ENCODE results near the gene TEDC2. TPM values are rescaled to one million over a fixed set of nuclear protein-coding genes. Genes with fewer than 3 reads are reported as not detected.
"Not testable (repeated sequence)": the region's sequence is repeated elsewhere in the genome, so short reads cannot be mapped to it uniquely, and the experiment has no call there.

The TEDC2 gene
- total RNA-seq, 1 experiment from 2014 or later, result 22.6 TPM

DNA sequence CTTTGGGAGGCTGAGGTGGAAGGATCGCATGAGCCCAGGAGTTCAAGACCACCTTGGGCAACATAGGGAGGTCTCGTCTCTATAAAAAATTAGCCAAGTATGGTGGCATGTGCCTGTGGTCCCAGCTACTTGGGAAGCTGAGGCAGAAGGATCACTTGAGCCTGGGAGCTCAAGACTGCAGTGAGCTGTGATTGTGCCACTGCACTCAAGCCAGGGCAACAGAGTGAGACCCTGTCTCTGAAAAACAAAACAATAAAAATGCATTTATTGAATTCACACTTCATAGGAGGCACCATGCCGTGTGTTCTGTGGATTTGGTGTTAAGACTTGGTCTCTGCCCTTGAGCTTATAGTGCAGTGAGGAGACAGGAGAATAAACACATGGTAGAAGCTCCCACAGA is 17.4 kb downstream of the TEDC2 start:
- DNase-seq (ENCODE audit: low read depth), result no peak

DNA sequence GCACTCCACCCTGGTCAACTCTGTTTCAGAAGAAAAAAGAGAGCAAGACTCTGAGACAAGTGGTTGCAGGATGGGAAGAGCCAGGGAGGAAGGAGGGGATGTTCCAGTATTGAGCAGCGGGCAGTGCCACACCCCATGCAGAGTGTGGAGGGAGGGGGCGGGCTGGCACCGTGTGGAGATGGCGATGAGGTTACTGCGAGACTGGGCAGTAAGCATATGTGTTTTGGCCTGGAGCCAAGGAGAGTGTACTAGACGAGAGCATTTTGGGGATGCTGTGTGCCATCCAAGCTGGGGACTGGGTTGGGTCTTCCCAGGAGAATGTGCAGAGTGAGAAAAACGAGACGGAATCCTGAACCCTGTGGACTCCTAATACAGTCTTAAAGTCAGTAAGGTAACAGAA is 18.4 kb downstream of the TEDC2 start:
- DNase-seq (ENCODE audit: low read depth), result no peak

DNA sequence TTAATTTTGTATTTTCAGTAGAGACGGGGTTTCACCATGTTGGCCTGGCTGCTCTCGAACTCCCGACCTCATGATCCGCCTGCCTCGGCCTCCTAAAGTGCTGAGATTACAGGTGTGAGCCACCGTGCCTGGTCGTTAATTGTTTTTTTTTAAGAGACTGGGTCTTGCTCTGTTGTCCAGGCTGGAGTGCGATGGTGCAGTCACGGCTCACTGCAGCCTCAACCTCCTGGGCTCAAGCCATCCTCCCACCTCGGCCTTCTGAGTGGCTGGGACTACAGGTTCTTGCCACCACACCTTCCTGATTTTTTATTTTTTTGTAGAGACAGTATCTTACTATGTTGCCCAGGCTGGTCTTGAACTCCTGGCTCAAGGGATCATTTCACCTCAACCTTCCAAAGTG is 20.1 kb downstream of the TEDC2 start:
- not testable (repeated sequence) for DNase-seq (ENCODE audit: low read depth)

DNA sequence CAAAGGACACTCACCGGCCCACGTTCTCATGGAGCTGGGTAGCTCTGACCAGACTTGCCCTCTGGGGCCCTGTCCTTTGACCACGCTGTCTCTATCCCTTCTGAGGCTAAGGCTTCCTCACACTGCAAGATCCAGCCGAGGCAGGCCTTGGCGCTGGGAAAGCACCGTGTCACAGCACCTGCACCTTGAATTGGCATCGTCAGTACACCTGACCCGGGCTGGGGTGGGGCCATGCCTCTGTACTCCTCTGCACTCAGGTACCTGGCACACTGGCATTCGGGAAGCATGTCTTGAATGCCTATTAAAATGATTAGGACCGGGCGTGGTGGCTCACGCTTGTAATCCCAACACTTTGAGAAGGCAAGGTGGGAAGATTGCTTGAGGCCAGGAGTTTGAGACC is 21.0 kb downstream of the TEDC2 start:
- DNase-seq (ENCODE audit: low read depth), result no peak

DNA sequence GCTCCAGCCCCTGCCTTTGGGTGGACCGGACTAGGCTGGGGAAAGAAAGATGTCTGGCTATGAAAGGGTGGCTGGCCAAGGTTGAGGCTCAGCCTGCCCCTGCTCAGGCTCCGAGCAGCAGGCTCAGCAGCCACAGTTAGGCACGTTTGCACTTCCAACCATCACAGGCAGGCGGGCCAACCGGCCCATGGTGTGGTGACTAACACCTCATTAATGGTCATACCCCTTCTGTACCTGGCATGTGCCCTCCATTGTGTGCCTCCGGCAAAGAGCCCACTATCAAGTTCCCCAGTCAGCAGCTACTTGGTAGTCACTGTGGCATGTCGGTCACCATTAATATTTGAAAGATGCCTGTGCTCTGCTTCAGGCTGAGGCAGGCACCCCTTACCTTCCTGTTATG is 21.8 kb downstream of the TEDC2 start:
- no peak for DNase-seq (ENCODE audit: low read depth)

DNA sequence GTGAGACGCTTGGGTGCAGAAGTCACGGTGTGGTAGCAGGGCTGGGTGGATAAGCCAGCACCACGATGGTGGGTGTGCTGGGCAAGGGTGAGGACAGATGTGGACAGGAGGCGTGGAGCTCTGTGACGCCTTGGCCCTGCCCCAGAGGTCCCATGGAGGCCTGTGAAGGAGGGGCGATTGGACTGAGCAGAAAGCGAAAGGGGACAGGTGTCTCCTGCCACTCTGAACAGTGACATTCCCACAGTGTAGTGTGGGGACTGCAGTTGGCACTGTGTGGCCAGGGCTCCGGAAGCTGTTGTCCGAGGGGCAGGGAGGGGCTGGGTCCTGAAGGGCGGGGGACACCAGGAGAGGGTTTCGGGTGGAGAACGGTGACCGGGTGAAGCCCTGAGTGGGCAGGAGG is 22.3 kb downstream of the TEDC2 start:
- no peak for DNase-seq (ENCODE audit: low read depth)

DNA sequence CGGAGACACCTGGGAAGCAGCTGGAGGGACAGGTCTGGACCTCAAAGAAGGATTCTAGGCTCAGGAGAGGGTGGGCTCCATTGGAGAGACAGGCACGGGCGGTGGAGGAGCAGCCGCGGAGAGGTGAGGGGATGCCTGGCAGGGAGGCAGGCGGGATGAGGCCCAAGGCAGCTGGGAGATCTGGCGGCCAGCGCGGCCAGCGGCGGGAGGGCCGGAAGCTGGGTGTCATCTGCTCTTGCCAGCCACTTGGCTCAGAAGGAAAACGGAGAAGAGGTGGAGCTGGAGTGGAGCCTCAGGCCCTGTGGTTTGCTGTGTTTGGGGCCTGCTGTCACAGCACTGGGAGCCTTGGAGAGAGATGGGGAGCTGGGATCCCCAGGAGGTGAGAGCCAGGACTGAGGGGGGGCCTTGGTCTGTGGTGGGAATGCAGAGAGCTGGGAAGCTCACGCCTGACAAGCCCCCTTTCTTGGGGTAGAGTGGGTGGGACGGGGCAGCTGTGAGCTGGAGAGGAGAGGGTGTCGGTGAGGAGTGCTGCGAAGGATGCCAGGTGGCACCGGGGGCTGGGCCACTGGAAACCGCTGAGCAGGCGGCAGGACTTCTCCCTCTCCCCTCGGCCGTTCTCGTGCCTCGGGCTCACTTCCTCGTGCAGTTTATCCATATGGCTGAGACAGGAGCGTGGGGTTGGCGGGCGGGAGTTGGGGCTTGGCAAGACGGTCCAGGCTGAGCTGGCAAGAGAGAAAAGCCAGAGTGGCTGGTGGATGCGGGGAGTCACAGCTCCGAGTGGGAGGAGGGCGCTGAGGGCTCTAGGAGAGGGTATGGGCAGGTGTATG is 23.0 kb downstream of the TEDC2 start:
- peak; percentile 34 for DNase-seq (ENCODE audit: low read depth)

DNA sequence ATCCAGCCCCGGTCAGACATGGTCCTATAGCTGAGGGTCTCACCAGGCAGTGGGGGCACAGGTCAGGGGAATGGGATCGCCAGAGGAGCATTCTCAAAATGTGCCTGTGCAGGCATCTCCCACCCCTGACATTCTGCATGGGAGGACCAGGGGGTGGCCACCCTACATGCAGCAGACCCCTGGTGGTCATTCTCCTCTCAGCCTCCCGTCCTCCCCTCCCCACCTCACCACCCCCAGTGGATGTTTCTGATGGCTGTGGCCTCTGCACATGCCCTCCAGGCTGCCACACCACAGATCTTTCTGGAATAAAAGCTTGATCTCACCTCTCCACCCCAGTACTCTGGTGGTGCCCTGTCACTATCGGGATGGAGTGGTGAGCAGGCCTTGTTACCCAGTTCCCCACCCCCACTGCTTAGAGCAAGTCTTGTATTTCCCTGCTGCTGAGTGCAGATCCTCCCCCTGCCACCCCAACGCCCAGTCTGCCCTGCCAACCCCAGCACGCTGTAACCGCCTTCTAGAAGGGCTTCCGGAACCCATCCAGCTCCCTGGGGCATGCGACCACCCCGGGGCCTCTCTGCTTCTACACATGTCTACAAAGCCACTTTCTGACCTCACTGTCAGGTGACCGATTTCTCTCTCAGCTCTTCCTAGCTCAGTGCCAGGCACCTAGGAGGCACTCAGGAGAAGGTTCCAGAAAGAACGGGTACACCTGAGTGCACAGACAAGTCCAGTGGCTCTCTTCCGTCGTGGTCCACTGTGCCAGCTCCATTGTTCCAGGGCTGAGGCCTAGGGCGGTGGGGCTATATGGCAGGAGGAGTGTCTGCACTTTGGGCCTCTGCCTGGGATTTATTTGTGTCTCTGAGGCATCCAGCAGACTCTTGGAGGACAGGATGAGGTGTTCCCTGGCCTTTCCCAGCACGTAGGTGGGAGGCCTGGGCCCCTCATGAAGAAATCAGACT is 24.3 kb downstream of the TEDC2 start:
- DNase-seq (ENCODE audit: low read depth), result no peak

DNA sequence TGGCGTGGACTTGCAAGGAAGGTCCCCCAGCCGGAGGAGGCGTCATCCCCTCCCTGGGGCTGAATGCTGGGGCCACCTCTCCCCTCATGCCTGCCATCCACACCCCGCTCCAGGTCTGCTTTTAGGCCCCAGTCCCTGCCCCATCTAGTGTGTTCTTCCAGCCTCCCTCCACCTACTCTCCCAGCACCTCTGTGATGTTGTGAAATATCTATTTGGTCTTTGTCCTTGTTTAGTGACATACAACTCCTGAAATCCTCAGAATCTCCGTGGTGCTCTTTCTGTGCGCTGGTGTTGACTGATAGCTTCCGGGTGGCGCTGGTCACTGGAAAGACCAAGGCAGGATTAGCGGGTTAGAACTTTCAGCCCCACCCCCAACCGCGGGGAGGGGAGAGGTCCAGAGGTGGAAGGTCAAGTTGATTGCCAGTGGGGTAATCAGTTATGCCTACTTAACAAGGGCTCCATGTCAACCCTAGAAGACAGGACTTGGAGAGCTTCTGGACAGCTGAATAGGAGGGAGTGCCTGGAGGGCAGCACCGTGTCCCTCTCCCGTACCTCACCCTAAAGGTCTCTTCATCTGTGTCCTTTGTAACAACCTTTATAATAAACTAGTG is 25.1 kb downstream of the TEDC2 start:
- DNase-seq (ENCODE audit: low read depth), result no peak

DNA sequence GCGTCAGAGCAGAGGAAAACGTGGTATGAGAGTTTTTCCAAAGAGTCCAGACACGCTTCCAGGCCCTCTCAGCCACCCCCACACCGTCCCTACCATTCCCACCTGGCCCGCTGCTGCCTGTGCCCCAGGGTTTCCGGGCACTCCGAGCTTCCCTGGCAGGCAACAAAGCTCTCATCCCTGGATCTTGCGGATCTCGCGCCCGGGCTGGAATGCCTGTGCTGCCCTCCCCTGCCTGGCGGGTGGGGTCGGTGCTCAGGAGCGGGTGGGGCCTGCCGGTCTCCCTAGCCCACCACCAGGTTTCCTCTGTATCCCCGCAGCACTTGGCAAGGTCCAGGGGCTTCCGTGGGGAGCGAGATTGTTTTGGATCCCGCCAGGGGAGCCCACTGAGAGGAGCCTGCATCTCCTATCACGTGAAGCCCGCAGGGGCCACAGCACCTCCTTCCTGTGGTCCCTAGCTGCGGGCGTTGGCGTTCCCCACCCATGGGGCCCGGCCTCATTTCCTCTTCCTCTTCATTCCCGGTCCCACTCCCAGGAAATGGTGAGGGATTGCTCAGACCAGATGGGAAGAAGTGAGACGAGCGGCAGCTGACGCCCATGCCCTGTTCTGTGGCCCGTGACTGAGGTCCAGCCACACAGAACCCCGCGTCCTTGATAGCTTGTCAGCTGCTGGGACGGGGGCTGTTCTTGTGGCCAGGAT is 26.1 kb downstream of the TEDC2 start:
- no peak for DNase-seq (ENCODE audit: low read depth)

DNA sequence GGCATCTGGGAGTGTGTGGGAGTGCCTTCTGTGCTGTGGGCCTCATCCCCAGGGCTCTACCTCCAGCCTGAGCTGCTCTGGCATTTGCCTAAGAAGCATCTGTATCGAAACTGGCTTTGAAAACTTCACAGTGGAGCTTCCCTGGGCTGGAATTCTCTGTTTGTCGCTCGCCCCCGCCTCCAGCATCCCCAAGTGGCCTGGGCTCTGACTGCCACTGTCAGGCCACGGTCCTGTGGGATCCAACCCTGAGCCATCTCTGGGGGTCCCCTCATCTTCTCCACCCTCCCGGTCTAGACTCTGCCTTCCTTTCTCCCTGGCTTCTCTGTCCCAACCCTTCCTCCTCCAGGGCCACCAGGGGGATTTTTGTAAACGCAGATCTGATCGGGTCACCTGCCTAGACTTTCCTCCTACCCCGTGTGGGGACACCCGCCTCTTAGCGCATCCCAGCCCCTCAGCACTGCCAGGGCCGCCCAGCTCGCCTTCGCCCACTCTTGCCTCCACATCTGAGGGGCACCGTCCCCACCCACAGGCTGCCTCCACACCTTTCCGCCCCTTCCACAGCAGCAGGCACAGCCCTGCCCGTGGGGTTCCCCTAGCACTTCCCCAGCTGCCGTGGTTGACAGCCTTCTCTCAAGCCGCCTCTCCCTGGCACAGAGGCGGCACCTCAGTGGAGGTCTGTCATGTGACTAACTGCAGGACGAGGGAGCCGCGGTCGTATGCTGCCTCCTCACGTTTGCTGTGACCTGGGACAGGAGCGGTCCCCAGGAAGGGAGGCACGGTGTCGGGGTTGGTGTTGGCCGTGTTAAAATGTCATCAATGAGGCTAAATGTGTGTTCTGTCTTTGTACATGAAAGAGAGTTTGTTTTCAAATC is 27.0 kb downstream of the TEDC2 start:
- DNase-seq (ENCODE audit: low read depth), result no peak

DNA sequence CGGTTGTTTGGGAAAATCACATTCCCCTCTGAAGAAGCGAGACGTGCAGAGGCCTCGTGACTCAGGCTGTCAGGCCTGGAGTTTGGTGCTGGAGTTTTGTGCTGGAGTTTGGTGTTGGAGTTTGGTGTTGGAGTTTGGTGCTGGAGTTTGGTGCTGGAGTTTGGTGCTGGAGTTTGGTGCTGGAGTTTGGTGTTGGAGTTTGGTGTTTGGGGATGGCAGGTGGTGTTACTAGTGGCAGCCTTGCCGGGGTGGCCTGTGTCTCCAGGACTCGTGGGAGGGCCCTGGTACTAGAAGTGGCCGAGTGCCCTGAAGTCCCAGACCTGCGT is 27.6 kb downstream of the TEDC2 start:
- DNase-seq (ENCODE audit: low read depth), result no peak

DNA sequence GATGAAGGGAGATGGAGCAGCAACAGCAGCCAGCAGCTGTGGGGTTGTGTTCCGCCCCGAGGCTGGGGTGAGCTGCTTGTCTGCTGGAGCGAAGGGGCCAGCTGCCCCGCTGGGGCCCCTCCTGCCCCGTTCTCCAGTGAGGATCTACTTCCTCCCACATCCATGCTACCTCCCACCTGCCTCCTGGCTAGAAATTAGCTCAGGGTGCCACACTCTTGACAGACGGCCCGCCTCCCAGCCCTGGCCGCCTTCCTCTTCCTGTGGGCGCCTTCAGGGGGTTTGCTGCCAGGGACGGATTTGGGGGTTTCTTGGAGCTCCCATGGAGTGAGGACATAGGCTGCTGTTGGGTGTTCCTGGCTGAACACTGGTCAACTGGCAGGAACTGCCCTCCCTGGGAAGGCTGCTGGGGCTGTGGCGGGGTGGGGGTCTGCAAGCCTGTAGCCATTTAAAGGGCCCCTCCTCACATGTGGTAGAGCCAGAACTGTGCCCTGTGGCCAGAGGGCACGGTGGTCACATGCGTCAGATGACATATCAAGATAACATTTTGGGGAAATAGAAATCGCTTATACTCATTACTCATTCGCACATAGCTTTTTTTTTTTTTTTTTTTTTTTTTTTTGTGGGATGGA is 28.1 kb downstream of the TEDC2 start:
- no peak for DNase-seq (ENCODE audit: low read depth)

DNA sequence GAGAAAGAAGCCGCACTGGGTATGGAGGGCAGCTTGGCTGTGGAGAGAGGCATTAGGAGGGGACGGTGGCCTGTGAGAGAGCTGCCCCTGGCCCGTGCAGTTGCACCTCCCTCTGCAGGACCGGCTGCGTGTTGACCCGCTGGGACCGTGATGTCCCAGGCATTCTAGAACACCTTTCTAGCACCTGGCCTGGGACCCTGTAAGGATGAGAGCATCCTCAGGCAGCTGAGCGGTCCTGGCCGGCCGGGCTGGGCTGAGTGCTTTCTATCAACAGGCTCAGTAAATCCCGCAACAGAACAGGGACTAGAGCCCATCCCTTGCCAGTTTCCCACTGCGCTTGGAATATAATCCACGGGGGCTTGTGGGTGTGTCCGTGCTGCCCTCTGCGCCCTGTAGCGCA is 29.7 kb downstream of the TEDC2 start:
- DNase-seq (ENCODE audit: low read depth), result no peak

DNA sequence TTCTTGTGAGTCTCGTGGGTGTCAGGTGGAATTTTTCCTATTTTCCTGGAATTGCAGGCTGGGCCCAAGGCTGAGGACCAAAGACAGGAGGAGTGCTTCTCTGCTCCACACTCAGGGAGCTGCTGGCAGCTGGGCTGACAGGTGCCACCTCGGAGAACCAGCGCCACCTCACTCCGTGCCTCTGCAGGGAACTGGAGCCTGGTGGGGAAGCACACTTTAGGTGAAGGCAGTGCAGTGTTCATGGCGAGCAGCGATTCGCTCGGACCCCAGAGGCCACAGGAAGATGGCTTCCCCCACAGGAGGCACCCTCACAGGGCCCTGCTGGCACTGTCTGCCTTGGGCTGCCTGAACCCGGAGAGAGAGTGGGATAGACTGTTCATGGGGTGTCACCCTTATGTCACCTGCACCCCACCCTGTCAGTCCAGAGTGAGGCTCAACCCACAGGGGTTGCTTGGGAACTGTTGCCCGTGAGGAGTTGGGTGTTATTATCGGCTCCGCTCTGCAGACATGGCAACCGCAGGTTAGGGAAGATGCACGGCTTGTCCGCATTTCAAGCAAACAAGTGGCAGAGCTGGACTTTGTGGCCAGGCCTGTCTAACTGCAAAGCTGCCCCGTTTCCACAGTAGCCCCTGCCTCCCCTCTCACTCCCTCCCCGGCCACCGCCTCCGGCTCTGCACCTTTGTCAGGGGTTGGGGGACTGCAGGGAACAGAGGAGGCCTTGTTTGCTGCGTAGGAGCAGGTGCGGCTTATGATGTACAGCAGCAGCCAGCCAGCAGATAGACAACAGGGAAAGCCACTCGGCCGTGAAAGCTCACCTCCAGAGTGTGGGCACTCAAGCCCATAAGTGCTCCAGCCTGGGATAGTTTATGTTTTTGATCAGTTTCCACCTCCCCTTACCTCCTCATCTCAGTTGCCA is 30.5 kb downstream of the TEDC2 start:
- DNase-seq (ENCODE audit: low read depth), result no peak

DNA sequence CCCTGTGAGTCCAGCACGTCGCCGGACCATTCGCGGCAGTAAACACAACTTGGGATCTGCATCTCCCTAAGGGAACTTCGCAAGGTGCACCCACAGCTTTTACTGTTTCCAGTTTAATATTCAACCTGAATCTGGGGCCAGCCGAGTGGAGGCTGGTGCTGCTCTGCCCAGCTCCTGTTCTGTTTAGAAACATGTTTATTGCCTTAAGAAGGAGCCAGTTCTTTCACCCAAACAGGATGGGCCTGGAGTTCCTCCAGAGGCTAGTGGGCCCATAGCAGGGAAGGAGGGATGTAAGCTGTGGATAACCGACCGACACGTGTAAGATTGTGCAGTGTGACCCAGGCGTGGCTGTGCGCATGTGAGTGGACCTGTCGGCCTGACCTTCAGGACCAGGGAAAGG is 32.4 kb downstream of the TEDC2 start:
- DNase-seq (ENCODE audit: low read depth), result no peak

DNA sequence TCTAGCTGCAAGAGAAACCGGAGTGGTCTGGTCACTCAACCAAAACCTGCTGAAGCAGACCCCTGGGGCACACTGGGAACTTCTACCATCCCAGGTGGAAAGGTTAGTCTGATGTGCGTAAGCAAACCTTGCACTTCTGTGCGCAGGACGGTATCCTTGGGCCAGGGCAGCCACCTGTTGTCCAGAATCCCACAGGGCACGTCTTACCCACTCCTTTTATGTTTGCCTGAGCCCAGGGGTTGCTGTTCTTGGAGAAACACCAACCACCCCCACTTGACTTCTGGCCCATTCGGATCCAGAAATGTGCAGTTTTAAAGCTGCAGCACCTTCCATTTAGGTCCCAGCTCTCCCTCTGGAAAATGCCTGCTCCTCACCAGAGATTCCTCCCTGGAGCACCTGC is 33.7 kb downstream of the TEDC2 start:
- no peak for DNase-seq (ENCODE audit: low read depth)

DNA sequence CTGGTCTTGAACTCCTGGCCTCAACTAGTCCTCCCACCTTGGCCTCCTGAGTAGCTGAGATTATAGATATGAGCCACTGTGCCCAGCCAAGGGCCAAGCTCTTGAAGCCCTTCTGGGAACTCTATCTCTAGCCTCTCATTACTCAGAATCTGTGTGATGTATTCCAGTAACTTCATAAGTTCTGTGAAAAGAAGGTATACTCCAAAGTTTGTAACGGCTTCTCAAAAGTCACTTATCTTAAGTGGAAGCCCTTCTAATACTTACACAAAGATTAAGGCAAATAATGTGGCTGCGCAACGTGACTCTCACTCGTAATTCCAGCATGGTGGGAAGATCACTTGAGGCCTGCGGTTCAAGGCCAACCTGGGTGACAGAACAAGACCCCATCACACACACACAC is 34.7 kb downstream of the TEDC2 start:
- no peak for DNase-seq (ENCODE audit: low read depth)

DNA sequence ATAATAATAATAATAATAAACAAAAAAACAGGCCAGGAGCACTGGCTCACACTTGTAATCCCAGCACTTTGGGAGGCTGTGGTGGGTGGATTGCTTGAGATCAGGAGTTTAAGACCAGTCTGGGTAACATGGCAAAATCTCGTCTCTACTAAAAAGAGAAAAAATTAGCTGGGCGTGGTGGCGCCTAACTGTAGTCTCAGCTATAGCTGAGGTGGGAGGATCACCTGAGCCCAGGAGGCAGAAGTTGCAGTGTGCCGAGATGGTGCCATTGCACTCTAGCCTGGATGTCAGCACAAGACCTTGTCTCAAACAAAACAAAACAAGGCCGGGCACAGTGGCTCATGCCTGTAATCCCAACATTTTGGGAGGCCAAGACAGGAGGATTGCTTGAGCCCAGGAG is 35.1 kb downstream of the TEDC2 start:
- no peak for DNase-seq (ENCODE audit: low read depth)

Measured in M059J (cell line).